ENCODE data around the gene CLIC5.
A peak's percentile ranks its signal among the peaks of the same experiment; 100 is the strongest.

CLIC5 gene

GRCh38 chr6:46024124-46024769, 8.6 kb upstream of the CLIC5 start:
- DNase-seq (ENCODE audit: low read depth), result peak; percentile 29
- TF ChIP-seq CTCF (conservative IDR thresholded peaks at IDR 0.05; ENCODE audit: low read depth, low read length), result no peak
- no peak overlapping the region for H3K4me3 ChIP-seq (ENCODE audit: low read depth, low read length)

GRCh38 chr6:46023216-46023915, 7.7 kb upstream of the CLIC5 start:
- DNase-seq (ENCODE audit: low read depth), result peak; percentile 60
- TF ChIP-seq CTCF (conservative IDR thresholded peaks at IDR 0.05; ENCODE audit: low read depth, low read length), result no peak
- no peak overlapping the region for H3K4me3 ChIP-seq (ENCODE audit: low read depth, low read length)

GRCh38 chr6:46022106-46022948, 6.7 kb upstream of the CLIC5 start:
- TF ChIP-seq CTCF (conservative IDR thresholded peaks at IDR 0.05; ENCODE audit: low read depth, low read length), result no peak
- no peak overlapping the region for H3K4me3 ChIP-seq (ENCODE audit: low read depth, low read length)
- no peak for DNase-seq (ENCODE audit: low read depth)

- H3K4me3 ChIP-seq (ENCODE audit: low read depth, low read length), result no peak overlapping the region
- no peak for TF ChIP-seq CTCF (conservative IDR thresholded peaks at IDR 0.05; ENCODE audit: low read depth, low read length)
- no peak for DNase-seq (ENCODE audit: low read depth)
Observed at GRCh38 chr6:46017726-46018125, 2.1 kb upstream of the CLIC5 start.

- no peak for DNase-seq (ENCODE audit: low read depth)
- H3K4me3 ChIP-seq (ENCODE audit: low read depth, low read length), result no peak overlapping the region
- no peak for TF ChIP-seq CTCF (conservative IDR thresholded peaks at IDR 0.05; ENCODE audit: low read depth, low read length)
Observed at GRCh38 chr6:46016063-46016608, 476 bp upstream of the CLIC5 start.

DNA sequence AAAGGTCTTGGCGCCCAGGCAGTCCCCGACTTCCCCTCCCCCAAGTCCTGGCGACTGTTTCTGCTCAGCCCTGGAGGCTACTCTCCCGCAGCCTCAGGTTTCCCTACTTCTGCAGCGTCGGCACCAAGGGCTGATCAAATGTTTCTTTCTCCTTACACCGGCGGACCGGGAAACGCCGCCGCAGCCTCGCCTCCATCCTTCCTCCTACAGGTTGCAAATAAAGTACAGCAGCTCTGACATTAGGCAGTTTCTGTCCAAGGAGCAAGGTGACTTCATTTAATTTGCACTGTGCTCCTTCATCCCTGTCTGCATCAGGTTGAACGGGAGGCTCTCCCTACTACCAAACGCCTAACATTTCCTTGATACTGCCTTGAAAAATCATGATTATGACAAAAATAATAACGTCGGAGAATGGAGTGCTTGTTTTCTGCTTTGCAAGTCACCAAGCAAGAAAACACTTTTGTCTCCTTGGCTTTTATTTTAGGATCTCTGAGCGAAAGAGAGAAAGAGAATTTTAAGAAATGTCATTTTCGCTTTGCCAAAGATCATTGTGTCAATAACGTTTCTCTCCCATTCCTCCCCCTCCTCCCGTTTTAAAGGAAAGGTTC, 1.0 kb downstream of the CLIC5 start:
- no peak for DNase-seq (ENCODE audit: low read depth)
- H3K4me3 ChIP-seq (ENCODE audit: low read depth, low read length), result peak overlapping the region; percentile 33
- no peak for TF ChIP-seq CTCF (conservative IDR thresholded peaks at IDR 0.05; ENCODE audit: low read depth, low read length)

Measured in choroid plexus epithelial cell (primary cell).